Gastrocnemius medialis (tissue), 4 donors: ENCODE data around the gene COL6A3.

Source experiments
- POLR2A ChIP-seq, 2 donors: fragments of 450-650 bp; IDR thresholded peaks; one replicate each; pipeline ENCODE4 v1.6.1; 2017; ENCODE audit warnings: antibody characterized with exemption in 2 of 2, mild to moderate bottlenecking in 2 of 2, moderate library complexity in 2 of 2
- TF ChIP-seq, protein P1 (sequence below), 5 experiments: fragments of 450-650 bp in 3 of 5; fragments of 200-600 bp in 2 of 5; sonication (generic) in 2 of 5; IDR thresholded peaks in 4 of 5; conservative IDR thresholded peaks in 1 of 5; 1 replicate in 4 of 5; 2 replicates in 1 of 5; pipeline ENCODE4 v1.5.1; 2016 to 2019; ENCODE audit warnings: antibody characterized with exemption in 5 of 5, mild to moderate bottlenecking in 3 of 5, moderate library complexity in 3 of 5

DNA sequence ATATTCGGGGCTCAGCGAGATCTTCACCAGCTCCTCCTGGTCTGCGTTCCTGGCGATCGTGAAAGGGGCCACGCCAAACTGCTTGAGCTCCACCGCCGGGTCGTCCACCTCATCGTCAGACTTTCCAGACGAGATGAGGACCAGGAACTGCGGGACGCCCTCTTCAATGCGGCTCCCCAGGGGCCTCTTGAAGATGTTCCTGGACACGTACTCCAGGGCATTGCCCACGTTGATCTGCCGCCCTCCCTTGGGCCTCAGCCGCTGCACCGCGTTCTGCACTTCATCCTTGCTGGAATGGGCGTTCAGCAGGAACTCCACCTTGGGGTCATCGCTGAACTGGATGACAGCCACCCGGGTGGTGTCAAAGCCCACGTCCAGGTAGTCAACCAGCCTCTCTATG is 42.1 kb downstream of the COL6A3 start:
- TF ChIP-seq, protein P1, sequence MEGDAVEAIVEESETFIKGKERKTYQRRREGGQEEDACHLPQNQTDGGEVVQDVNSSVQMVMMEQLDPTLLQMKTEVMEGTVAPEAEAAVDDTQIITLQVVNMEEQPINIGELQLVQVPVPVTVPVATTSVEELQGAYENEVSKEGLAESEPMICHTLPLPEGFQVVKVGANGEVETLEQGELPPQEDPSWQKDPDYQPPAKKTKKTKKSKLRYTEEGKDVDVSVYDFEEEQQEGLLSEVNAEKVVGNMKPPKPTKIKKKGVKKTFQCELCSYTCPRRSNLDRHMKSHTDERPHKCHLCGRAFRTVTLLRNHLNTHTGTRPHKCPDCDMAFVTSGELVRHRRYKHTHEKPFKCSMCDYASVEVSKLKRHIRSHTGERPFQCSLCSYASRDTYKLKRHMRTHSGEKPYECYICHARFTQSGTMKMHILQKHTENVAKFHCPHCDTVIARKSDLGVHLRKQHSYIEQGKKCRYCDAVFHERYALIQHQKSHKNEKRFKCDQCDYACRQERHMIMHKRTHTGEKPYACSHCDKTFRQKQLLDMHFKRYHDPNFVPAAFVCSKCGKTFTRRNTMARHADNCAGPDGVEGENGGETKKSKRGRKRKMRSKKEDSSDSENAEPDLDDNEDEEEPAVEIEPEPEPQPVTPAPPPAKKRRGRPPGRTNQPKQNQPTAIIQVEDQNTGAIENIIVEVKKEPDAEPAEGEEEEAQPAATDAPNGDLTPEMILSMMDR (IDR thresholded peaks at IDR 0.05 in 4 of 5, conservative IDR thresholded peaks at IDR 0.05 in 1 of 5): no peak
- no peak for TF ChIP-seq POLR2A (IDR thresholded peaks at IDR 0.05)
